ENCODE results near the gene FAM3D.

DNA sequence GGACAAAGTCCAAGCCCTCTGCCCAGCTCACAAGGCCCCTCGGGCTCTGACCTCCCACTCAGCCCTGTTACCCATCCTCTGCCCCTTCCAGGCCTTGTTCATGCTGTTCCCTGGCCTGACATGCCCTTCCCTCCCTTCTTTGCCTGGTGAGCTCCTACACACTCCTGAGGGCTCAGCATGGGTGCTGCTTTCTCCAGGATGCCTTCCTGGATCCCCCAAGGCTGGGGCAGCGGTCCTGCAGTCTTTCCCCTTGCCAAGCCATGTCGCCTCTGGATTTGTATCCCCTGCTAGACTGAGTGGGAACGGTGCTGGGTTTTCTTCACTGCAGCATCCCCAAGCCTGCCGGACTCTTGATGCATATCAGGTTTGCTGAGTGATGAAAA lies 35.9 kb downstream of the FAM3D start:
- TF ChIP-seq, protein P1, sequence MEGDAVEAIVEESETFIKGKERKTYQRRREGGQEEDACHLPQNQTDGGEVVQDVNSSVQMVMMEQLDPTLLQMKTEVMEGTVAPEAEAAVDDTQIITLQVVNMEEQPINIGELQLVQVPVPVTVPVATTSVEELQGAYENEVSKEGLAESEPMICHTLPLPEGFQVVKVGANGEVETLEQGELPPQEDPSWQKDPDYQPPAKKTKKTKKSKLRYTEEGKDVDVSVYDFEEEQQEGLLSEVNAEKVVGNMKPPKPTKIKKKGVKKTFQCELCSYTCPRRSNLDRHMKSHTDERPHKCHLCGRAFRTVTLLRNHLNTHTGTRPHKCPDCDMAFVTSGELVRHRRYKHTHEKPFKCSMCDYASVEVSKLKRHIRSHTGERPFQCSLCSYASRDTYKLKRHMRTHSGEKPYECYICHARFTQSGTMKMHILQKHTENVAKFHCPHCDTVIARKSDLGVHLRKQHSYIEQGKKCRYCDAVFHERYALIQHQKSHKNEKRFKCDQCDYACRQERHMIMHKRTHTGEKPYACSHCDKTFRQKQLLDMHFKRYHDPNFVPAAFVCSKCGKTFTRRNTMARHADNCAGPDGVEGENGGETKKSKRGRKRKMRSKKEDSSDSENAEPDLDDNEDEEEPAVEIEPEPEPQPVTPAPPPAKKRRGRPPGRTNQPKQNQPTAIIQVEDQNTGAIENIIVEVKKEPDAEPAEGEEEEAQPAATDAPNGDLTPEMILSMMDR (optimal IDR thresholded peaks at IDR 0.05 in 1 of 3, IDR thresholded peaks at IDR 0.05 in 1 of 3, conservative IDR thresholded peaks at IDR 0.05 in 1 of 3; ENCODE audit: extremely low read depth in 1 of 3, insufficient read depth in 2 of 3, low read length in 3 of 3) = no peak
- TF ChIP-seq EZH2 (IDR thresholded peaks at IDR 0.05; ENCODE audit: low read length) = no peak

All from keratinocyte (primary cell).